ENCODE data around the gene SEC62.

The SEC62 gene

GRCh38 chr3:169966951-169967915 is 626 bp downstream of the SEC62 start:
- peak overlapping the region; percentile 95 for H3K9ac ChIP-seq
- H3K4me3 ChIP-seq, result peak overlapping the region; percentile 89
- no peak for TF ChIP-seq Cebpa-rat (IDR thresholded peaks at IDR 0.05)
- H3K27ac ChIP-seq, result peak overlapping the region; percentile 93
- peak overlapping the region; percentile 89 for H3K4me2 ChIP-seq
- H3K9me3 ChIP-seq, result no peaks in the 10 kb centered on the region
- H3K27me3 ChIP-seq, result no peaks in the 10 kb centered on the region
- peaks cover 38% of the 10 kb centered on the region for H3K4me1 ChIP-seq
- H4K20me1 ChIP-seq, result peaks cover 53% of the 10 kb centered on the region
- peaks cover 28% of the 10 kb centered on the region for H3K36me3 ChIP-seq

GRCh38 chr3:169968224-169968885 is 1.7 kb downstream of the SEC62 start:
- Histone ChIP-seq H4K20me1 (peaks cover 64% of the 10 kb centered on the region), H3K9ac (peak overlapping the region; percentile 95; the same call in 1 of the 2 replicates), H3K9me3 (no peaks in the 10 kb centered on the region), H3K27me3 (no peaks in the 10 kb centered on the region), H3K4me3 (peak overlapping the region; percentile 89), H3K27ac (no peak overlapping the region), H3K36me3 (peaks cover 36% of the 10 kb centered on the region), H3K4me1 (peaks cover 38% of the 10 kb centered on the region), H3K4me2 (peak overlapping the region; percentile 89)
- TF ChIP-seq Cebpa-rat (IDR thresholded peaks at IDR 0.05), result no peak

GRCh38 chr3:169969174-169970095 is 2.8 kb downstream of the SEC62 start:
- no peak overlapping the region for H3K4me3 ChIP-seq
- no peaks in the 10 kb centered on the region for H3K9me3 ChIP-seq
- no peak overlapping the region for H3K9ac ChIP-seq
- no peak overlapping the region for H3K27ac ChIP-seq
- H3K4me1 ChIP-seq, result peaks cover 38% of the 10 kb centered on the region
- TF ChIP-seq Cebpa-rat (IDR thresholded peaks at IDR 0.05), result no peak
- H3K36me3 ChIP-seq, result peaks cover 41% of the 10 kb centered on the region
- H4K20me1 ChIP-seq, result peaks cover 75% of the 10 kb centered on the region
- H3K4me2 ChIP-seq, result peak overlapping the region; percentile 89
- no peaks in the 10 kb centered on the region for H3K27me3 ChIP-seq

- Histone ChIP-seq H3K36me3 (peaks cover 55% of the 10 kb centered on the region), H4K20me1 (peaks cover 89% of the 10 kb centered on the region), H3K27ac (no peak overlapping the region), H3K9ac (no peak overlapping the region), H3K4me1 (peaks cover 32% of the 10 kb centered on the region), H3K9me3 (no peaks in the 10 kb centered on the region), H3K4me2 (no peak overlapping the region), H3K4me3 (no peak overlapping the region), H3K27me3 (no peaks in the 10 kb centered on the region)
- no peak for TF ChIP-seq Cebpa-rat (IDR thresholded peaks at IDR 0.05)
These were observed 4.2 kb downstream of the SEC62 start for GRCh38 chr3:169970847-169971246.

- no peak overlapping the region for H3K27ac ChIP-seq
- H3K4me2 ChIP-seq, result no peak overlapping the region
- no peaks in the 10 kb centered on the region for H3K27me3 ChIP-seq
- no peak overlapping the region for H3K4me3 ChIP-seq
- peaks cover 96% of the 10 kb centered on the region for H4K20me1 ChIP-seq
- H3K9me3 ChIP-seq, result no peaks in the 10 kb centered on the region
- peaks cover 62% of the 10 kb centered on the region for H3K36me3 ChIP-seq
- peaks cover 27% of the 10 kb centered on the region for H3K4me1 ChIP-seq
- TF ChIP-seq Cebpa-rat (IDR thresholded peaks at IDR 0.05), result peak; percentile 89; the same call in 1 of the 2 replicates
- H3K9ac ChIP-seq, result no peak overlapping the region
These were observed 4.9 kb downstream of the SEC62 start for GRCh38 chr3:169971522-169971921.

- Histone ChIP-seq H3K4me2 (no peak overlapping the region), H3K36me3 (peaks cover 96% of the 10 kb centered on the region)
These were observed 13.4 kb downstream of the SEC62 start for GRCh38 chr3:169980055-169980454.

GRCh38 chr3:169984292-169984691 is 17.7 kb downstream of the SEC62 start:
- Histone ChIP-seq H3K9me3 (no peaks in the 10 kb centered on the region), H3K4me2 (peak overlapping the region; percentile 58), H3K4me3 (0 out of 2 replicates have a peak overlapping the region, but pooled peaks have one; percentile 1), H3K36me3 (peaks cover 91% of the 10 kb centered on the region), H3K27me3 (no peaks in the 10 kb centered on the region), H3K4me1 (peaks cover 18% of the 10 kb centered on the region), H3K9ac (no peak overlapping the region), H4K20me1 (peaks cover 19% of the 10 kb centered on the region; the same call in 1 of the 2 replicates), H3K27ac (no peak overlapping the region)
- no peak for TF ChIP-seq Cebpa-rat (IDR thresholded peaks at IDR 0.05)

More at GRCh38 chr3:169980055-169980454, 13.4 kb downstream of the SEC62 start:
- no peak overlapping the region for H3K9ac ChIP-seq
- no peaks in the 10 kb centered on the region for H3K9me3 ChIP-seq
- no peak overlapping the region for H3K4me3 ChIP-seq
- H3K27me3 ChIP-seq, result no peaks in the 10 kb centered on the region
- no peak for TF ChIP-seq Cebpa-rat (IDR thresholded peaks at IDR 0.05)
- no peak overlapping the region for H3K27ac ChIP-seq
- H3K4me1 ChIP-seq, result peaks cover 14% of the 10 kb centered on the region
- peaks cover 43% of the 10 kb centered on the region for H4K20me1 ChIP-seq

GRCh38 chr3:169990431-169990830 is 23.8 kb downstream of the SEC62 start:
- Histone ChIP-seq H3K4me1 (no peaks in the 10 kb centered on the region), H4K20me1 (no peaks in the 10 kb centered on the region), H3K9ac (no peak overlapping the region), H3K27ac (no peak overlapping the region), H3K36me3 (peaks cover 73% of the 10 kb centered on the region), H3K27me3 (no peaks in the 10 kb centered on the region), H3K4me3 (no peak overlapping the region), H3K4me2 (no peak overlapping the region), H3K9me3 (no peaks in the 10 kb centered on the region)
- no peak for TF ChIP-seq Cebpa-rat (IDR thresholded peaks at IDR 0.05)

- Histone ChIP-seq H4K20me1 (no peaks in the 10 kb centered on the region), H3K9ac (no peak overlapping the region), H3K4me1 (no peaks in the 10 kb centered on the region), H3K4me3 (no peak overlapping the region), H3K36me3 (peaks cover 69% of the 10 kb centered on the region), H3K9me3 (no peaks in the 10 kb centered on the region), H3K4me2 (no peak overlapping the region), H3K27me3 (no peaks in the 10 kb centered on the region), H3K27ac (no peak overlapping the region)
- TF ChIP-seq Cebpa-rat (IDR thresholded peaks at IDR 0.05), result no peak
These were observed 25.5 kb downstream of the SEC62 start for GRCh38 chr3:169992156-169992555.

Data from BLaER1 (cell line).